Cerebellar cortex (tissue), 1 donor: Measurements from ENCODE around the gene PDZRN4.

Source experiments
- DNase-seq: peaks from one replicate; pipeline ENCODE4 v3.0.0-alpha.2; 2015; ENCODE audit warnings: low spot score

PDZRN4 gene

GRCh38 chr12:41362931-41363330 is 174.8 kb downstream of the PDZRN4 start:
- no peak for DNase-seq

GRCh38 chr12:41364211-41364610 is 176.1 kb downstream of the PDZRN4 start:
- no peak for DNase-seq

GRCh38 chr12:41365653-41366171 is 177.6 kb downstream of the PDZRN4 start:
- DNase-seq = no peak

GRCh38 chr12:41367726-41368405 is 179.7 kb downstream of the PDZRN4 start:
- peak; percentile 2 for DNase-seq

GRCh38 chr12:41380878-41381277 is 192.8 kb downstream of the PDZRN4 start:
- no peak for DNase-seq

GRCh38 chr12:41402801-41403200 is 214.7 kb downstream of the PDZRN4 start:
- DNase-seq = no peak

GRCh38 chr12:41407232-41407799 is 219.2 kb downstream of the PDZRN4 start:
- DNase-seq = peak; percentile 2

GRCh38 chr12:41409628-41410027 is 221.5 kb downstream of the PDZRN4 start:
- no peak for DNase-seq

GRCh38 chr12:41418586-41418985 is 230.5 kb downstream of the PDZRN4 start:
- DNase-seq = no peak

- no peak for DNase-seq
Measured at GRCh38 chr12:41419131-41419893, 231.2 kb downstream of the PDZRN4 start.

GRCh38 chr12:41424651-41425050 is 236.5 kb downstream of the PDZRN4 start:
- DNase-seq = no peak

GRCh38 chr12:41433460-41433859 is 245.3 kb downstream of the PDZRN4 start:
- DNase-seq = no peak

- no peak for DNase-seq
Measured at GRCh38 chr12:41436076-41436475, 248.0 kb downstream of the PDZRN4 start.

GRCh38 chr12:41437563-41437962 is 249.4 kb downstream of the PDZRN4 start:
- peak; percentile 4 for DNase-seq

- DNase-seq = no peak
Measured at GRCh38 chr12:41438854-41439541, 250.9 kb downstream of the PDZRN4 start.

GRCh38 chr12:41439801-41440200 is 251.7 kb downstream of the PDZRN4 start:
- no peak for DNase-seq

- DNase-seq = no peak
Measured at GRCh38 chr12:41441180-41441579, 253.1 kb downstream of the PDZRN4 start.

- no peak for DNase-seq
Measured at GRCh38 chr12:41442896-41443295, 254.8 kb downstream of the PDZRN4 start.

GRCh38 chr12:41443690-41444089 is 255.6 kb downstream of the PDZRN4 start:
- no peak for DNase-seq

- DNase-seq = no peak
Measured at GRCh38 chr12:41452838-41453407, 264.8 kb downstream of the PDZRN4 start.

- DNase-seq = no peak
Measured at GRCh38 chr12:41453409-41453808, 265.3 kb downstream of the PDZRN4 start.
